HG03354 (cell line): ENCODE results near the gene NCAPD2.
A peak's percentile ranks its signal among the peaks of the same experiment; 100 is the strongest.

Experiments
- ATAC-seq: cut with Tn5 transposase; IDR thresholded peaks from one replicate; pipeline ENCODE4 v1.9.1; 2021; ENCODE audit warnings: mild to moderate bottlenecking; ENCODE audit not compliant: unreplicated experiment, poor library complexity, severe bottlenecking

NCAPD2 gene, protein sequence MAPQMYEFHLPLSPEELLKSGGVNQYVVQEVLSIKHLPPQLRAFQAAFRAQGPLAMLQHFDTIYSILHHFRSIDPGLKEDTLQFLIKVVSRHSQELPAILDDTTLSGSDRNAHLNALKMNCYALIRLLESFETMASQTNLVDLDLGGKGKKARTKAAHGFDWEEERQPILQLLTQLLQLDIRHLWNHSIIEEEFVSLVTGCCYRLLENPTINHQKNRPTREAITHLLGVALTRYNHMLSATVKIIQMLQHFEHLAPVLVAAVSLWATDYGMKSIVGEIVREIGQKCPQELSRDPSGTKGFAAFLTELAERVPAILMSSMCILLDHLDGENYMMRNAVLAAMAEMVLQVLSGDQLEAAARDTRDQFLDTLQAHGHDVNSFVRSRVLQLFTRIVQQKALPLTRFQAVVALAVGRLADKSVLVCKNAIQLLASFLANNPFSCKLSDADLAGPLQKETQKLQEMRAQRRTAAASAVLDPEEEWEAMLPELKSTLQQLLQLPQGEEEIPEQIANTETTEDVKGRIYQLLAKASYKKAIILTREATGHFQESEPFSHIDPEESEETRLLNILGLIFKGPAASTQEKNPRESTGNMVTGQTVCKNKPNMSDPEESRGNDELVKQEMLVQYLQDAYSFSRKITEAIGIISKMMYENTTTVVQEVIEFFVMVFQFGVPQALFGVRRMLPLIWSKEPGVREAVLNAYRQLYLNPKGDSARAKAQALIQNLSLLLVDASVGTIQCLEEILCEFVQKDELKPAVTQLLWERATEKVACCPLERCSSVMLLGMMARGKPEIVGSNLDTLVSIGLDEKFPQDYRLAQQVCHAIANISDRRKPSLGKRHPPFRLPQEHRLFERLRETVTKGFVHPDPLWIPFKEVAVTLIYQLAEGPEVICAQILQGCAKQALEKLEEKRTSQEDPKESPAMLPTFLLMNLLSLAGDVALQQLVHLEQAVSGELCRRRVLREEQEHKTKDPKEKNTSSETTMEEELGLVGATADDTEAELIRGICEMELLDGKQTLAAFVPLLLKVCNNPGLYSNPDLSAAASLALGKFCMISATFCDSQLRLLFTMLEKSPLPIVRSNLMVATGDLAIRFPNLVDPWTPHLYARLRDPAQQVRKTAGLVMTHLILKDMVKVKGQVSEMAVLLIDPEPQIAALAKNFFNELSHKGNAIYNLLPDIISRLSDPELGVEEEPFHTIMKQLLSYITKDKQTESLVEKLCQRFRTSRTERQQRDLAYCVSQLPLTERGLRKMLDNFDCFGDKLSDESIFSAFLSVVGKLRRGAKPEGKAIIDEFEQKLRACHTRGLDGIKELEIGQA (N-terminal part only)

DNA sequence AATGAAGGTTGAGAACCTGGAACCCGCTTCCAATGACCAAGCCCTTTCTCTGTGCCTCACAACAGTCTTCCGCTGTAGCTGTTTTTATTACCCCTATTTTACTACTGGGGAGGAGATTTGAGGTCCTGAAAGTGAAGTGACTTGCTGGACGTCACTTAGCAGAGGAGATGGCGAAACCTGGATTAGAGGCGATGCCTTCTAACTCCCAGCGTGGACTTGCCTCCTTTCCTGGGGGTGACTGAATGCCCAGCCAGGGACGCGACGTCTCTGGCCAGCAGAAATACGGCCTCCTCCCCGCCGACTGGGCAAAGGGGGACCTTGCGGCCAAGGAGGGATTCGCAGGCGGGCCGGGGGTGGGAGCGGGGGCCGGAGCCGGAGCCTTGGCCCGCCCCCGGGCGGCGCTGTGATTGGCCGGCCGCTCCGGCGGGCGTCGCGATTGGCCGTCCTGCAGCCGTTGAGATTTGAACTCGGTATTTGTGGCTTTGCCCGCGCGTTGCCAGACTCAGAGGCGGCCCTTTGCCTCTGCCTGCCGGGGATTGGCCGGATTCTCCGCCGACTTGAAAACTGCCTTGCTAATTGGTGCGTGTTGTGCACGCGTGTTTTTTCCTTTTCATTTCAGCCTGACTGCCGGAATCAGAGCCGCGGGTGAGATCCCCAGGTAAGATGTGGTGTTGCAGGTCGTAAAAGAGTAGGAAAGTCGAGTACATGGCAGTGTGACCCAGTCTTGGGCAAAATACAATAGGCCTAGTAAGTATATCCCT, at the start of gene NCAPD2:
TSS of gene NCAPD2 (plus strand) at position 606 of the 761 bp plus-strand sequence. CDS start 997 bp downstream, outside the sequence.
- ATAC-seq, result peak; percentile 88

DNA sequence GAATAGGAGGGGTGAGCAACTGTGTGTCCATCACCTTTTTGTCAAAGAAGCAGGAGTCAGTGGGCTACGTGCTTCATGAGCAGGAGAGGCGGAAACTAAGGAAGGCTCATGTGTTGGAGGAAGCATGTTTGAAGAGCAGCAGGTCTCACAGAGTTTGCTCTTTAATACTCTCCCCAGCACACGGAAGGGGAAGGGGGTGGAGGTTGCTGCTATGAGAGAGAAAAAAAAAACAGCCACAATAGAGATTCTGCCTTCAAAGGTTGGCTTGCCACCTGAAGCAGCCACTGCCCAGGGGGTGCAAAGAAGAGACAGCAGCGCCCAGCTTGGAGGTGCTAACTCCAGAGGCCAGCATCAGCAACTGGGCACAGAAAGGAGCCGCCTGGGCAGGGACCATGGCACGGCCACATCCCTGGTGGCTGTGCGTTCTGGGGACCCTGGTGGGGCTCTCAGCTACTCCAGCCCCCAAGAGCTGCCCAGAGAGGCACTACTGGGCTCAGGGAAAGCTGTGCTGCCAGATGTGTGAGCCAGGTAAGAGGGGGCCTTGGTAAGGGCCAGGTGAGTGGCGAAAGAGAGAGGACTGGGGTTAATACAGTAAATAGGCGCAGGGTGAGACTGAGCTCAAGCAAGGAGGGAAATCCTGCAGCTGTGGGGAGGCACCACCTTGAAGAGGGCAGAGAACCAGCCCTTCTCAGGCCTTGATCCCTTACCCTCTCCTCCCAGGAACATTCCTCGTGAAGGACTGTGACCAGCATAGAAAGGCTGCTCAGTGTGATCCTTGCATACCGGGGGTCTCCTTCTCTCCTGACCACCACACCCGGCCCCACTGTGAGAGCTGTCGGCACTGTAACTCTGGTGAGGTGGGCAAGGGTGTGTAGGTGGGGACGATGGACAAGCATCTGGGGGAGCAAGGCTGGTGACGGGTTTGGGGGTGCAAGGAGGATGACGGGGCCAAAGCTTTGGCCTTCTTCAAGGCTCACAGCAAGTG, 48.9 kb upstream of the NCAPD2 start, which contains the start of gene CD27:
TSS of gene CD27 (plus strand) at position 252 of the 985 bp plus-strand sequence. CDS start at position 393, 141 bp downstream.
- no peak for ATAC-seq

DNA sequence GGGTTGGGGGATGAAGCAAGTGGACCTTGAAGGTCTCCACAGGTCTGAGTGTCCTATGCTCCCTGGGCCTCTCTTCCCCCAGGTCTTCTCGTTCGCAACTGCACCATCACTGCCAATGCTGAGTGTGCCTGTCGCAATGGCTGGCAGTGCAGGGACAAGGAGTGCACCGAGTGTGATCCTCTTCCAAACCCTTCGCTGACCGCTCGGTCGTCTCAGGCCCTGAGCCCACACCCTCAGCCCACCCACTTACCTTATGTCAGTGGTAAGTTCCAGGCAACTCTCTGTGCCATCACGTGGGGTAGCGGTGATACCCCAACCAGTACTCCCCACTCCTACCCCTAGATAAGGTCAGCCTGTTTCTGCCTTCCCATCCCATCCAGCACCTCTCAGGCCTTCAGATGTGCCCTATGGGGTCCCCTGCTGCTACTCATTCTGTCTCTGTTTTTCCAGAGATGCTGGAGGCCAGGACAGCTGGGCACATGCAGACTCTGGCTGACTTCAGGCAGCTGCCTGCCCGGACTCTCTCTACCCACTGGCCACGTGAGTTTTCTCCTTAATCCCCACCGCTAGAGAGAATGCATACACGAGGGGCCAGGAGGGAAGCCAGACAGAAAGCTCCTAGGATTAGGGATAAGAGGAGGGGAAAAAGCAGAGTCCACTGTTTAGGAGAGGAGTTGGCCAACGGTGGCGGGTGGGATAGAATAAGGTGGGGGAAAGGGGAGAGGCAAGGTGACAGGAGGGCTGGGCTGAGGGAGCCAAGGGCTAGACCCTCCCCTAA, 43.6 kb upstream of the NCAPD2 start:
- ATAC-seq, result no peak

DNA sequence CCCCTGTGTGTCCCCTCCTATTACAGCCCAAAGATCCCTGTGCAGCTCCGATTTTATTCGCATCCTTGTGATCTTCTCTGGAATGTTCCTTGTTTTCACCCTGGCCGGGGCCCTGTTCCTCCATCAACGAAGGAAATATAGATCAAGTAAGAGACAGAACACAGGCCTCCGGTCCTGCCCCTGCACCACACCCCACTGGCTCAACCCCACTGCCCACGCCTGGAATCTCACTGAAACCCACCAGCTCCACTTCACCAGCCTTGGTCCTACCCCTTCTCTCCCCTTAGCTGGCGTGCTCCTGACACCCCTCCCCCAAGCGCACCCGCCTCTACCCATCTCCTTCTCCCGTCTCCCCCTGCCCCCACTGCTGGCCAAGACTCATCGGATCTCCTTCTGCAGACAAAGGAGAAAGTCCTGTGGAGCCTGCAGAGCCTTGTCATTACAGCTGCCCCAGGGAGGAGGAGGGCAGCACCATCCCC, 43.0 kb upstream of the NCAPD2 start:
- no peak for ATAC-seq

DNA sequence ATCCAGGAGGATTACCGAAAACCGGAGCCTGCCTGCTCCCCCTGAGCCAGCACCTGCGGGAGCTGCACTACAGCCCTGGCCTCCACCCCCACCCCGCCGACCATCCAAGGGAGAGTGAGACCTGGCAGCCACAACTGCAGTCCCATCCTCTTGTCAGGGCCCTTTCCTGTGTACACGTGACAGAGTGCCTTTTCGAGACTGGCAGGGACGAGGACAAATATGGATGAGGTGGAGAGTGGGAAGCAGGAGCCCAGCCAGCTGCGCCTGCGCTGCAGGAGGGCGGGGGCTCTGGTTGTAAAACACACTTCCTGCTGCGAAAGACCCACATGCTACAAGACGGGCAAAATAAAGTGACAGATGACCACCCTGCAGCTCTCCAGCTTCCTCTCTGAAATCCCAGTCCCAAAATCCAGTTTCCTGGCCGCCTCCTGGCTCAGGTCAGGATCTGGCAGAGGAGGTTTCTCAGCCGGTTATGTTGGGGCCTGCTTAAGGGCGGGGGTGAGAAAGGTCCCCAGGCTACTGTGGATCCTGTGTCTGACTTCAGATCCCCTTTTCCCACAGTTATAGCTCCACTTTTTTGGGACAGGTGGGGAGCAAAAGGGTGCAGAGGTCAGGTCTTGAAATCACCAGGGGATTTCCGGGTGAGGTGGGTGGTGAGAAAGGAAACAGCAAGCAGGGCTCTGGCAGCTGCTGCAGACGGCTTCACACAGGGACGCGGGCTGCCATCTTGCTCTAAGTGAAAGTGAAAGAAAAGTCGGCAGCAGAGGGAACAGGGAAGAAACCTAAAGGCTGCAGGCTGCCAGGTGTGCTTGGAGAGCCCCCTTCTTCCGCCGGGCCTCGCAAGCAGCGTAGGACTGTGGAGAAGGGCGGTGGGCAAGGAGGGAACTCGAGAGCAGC, 42.3 kb upstream of the NCAPD2 start, which contains the start of gene TAPBPL:
TSS of gene TAPBPL (plus strand) at position 695 of the 897 bp plus-strand sequence. CDS start 207 bp downstream, outside the sequence.
- ATAC-seq, result peak; percentile 85

DNA sequence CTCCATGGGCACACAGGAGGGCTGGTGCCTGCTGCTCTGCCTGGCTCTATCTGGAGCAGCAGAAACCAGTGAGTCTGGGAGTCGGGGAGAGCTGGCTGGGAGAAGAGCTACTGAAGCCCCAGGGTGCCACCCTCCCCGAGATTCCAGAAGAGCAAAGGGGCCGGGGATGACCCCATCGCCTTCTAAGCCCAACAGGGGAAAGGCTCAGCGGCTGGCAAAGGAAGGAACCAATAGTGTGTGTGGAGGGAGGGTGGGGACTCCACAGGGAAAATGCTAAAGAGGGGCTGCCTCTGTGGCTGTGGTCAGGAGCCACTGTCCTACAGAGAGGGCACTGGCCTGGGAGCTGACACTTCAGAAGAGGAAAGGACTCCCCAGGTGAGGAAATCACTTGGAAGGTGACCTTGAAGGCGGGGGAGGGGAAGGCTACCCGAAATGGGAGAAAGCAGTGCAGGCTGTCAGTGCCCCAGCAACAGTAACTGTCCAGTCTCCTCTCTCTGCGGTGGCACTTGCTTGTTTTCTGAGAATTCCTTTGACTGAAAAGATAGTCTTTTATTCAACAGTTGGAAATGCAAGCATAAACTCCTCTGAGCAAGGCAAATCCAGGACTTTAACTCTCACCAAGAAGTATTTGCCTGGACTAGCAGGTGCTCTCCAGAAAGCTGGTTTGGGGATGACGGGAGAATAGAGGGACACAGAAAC, 41.5 kb upstream of the NCAPD2 start:
- ATAC-seq, result no peak

DNA sequence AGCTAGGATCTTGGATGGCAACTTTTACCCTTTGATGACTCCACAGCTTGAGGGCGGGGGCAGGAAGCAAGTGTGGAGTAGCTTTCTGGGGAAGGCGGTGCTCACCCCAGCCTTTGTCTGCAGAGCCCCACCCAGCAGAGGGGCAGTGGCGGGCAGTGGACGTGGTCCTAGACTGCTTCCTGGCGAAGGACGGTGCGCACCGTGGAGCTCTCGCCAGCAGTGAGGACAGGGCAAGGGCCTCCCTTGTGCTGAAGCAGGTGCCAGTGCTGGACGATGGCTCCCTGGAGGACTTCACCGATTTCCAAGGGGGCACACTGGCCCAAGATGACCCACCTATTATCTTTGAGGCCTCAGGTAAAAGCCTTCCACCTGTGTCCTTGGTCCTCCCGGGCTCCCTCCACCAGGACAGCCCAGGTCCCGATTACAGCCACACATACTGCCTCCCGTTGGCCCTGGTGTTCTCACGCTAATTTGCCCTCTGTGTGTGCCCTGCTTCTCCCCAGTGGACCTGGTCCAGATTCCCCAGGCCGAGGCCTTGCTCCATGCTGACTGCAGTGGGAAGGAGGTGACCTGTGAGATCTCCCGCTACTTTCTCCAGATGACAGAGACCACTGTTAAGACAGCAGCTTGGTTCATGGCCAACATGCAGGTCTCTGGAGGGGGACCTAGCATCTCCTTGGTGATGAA, 40.8 kb upstream of the NCAPD2 start:
- no peak for ATAC-seq

DNA sequence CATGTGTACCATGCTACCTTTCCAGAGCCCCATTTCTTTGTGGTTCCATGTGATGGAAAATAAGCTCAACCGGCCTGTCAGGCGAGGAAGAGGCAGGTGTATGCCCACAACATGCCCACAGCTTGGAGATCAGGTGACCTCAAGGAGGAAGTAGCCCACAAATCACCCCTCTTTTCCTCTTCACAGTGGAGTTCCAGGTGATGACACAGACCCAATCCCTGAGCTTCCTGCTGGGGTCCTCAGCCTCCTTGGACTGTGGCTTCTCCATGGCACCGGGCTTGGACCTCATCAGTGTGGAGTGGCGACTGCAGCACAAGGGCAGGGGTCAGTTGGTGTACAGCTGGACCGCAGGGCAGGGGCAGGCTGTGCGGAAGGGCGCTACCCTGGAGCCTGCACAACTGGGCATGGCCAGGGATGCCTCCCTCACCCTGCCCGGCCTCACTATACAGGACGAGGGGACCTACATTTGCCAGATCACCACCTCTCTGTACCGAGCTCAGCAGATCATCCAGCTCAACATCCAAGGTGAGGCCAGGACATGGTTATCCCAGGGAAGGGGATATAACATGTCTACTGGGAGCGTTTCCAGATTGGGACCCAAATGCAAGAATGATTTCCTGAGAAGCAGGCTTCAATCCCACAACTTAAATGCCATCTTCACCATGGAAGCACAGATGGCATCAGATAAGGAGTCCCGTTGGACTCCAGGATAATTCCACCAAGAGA, 36.5 kb upstream of the NCAPD2 start:
- no peak for ATAC-seq

DNA sequence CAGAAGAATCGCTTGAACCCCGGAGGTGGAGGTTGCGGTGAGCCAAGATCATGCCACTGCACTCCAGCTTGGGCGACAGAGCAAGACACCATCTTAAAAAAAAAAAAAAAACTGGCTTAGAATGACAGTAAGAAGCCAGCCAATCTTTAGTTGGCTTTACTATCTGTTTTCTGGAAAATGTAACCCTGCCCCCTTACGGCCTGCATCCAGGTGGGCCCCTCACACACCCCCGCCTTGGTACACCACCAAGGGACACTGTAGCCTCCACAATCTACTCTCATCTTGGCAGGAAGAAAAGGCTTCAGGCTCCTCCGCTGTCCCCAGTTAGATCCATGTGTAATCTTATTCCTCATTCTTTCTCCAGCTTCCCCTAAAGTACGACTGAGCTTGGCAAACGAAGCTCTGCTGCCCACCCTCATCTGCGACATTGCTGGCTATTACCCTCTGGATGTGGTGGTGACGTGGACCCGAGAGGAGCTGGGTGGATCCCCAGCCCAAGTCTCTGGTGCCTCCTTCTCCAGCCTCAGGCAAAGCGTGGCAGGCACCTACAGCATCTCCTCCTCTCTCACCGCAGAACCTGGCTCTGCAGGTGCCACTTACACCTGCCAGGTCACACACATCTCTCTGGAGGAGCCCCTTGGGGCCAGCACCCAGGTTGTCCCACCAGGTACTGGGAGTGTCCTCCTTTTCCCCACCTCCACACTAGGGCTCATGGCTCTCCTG, 35.5 kb upstream of the NCAPD2 start:
- ATAC-seq, result no peak

DNA sequence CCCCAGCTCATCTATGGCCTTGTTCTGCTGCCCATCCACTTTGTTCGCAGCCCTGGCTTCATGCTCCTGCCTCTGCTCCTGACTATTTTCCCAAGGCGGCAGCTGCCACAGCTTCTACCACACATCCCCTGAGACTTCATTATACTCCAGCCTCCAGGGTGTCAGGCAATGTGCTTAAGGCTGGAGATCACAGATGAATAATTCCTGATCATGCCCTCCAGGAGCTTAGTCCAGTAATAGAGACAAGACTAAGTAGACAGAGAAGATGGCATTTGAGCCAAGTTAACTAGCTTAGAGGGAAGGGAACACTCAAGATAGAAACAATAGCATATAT, 34.9 kb upstream of the NCAPD2 start:
- ATAC-seq, result no peak

DNA sequence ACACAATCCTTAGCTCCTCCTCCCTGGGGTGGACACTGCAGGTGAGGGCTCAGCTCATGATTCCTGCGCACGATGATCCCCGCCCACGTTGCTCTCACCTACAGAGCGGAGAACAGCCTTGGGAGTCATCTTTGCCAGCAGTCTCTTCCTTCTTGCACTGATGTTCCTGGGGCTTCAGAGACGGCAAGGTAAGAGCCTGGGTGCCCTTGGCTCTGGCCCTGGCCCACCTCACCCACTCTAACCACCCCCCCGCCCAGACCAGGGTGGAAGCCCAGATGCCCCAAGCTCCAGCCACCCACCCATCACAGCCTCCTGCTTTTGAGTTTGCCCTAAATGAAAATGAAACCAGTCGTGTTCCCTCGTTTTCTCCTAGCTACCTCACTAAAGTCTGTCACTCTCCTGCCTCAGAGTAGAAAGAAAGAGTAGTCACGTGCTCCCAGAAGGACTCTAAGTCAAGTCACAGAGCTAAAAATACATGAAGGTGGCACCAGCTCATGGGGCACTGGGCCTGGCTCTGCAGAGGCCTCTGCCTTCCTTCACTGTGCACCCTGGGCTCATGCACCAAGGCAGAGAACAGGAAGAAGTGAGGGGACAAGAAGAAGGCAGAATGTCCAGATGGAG, 33.0 kb upstream of the NCAPD2 start:
- ATAC-seq, result no peak

DNA sequence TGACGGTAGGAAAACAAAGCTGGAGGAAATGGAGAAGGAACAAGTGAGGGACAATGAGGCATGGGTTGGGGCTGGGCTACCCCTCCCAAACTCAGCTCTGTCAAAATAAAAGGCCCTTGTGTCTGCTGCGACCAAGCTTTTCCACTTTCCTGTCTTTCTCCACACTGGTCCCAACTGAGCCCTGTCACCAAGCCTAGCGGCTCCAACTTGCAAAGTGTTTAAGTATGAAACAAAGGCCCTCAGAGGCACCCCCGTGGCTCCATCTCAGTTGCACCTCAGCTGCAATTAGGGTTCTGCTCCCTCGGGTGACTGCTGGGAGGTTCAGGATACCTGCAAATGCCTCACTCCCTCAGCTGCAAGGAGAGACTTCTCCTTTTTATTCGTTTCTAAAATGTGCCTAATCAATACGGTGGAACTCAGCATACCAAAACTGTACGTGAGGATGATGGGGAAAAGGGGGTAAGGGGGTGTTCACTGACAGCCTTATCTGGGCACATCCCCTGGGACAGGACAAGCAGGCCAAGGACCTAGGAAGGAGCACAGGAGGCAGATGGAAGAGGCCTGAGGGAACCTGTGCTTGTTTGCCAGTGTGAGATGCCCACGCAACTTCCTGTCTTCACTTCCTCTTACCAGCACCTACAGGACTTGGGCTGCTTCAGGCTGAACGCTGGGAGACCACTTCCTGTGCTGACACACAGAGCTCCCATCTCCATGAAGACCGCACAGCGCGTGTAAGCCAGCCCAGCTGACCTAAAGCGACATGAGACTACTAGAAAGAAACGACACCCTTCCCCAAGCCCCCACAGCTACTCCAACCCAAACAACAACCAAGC, 32.3 kb upstream of the NCAPD2 start:
- peak; percentile 89 for ATAC-seq
